GM19463 (cell line): ENCODE measurements around the gene RAMAC.
"Not testable (repeated sequence)": the region's sequence is repeated elsewhere in the genome, so short reads cannot be mapped to it uniquely, and the experiment has no call there.

ENCODE experiments used
- ATAC-seq: cut with Tn5 transposase; IDR thresholded peaks from one replicate; pipeline ENCODE4 v1.9.1; 2021; ENCODE audit warnings: mild to moderate bottlenecking, moderate library complexity; ENCODE audit not compliant: unreplicated experiment

Gene RAMAC

GRCh38 chr15:83012076-83012426 lies 26.0 kb downstream of the RAMAC start:
- ATAC-seq = no peak

GRCh38 chr15:83012636-83013035 lies 26.6 kb downstream of the RAMAC start:
- no peak for ATAC-seq

GRCh38 chr15:83014205-83014653 lies 28.2 kb downstream of the RAMAC start:
- ATAC-seq = no peak

GRCh38 chr15:83015361-83015760 lies 29.4 kb downstream of the RAMAC start:
- no peak for ATAC-seq

- no peak for ATAC-seq
Observed at GRCh38 chr15:83016906-83017305, 30.9 kb downstream of the RAMAC start.

GRCh38 chr15:83018436-83018835 lies 32.4 kb downstream of the RAMAC start:
- no peak for ATAC-seq

GRCh38 chr15:83030021-83030420 lies 44.0 kb downstream of the RAMAC start:
- ATAC-seq = no peak

- ATAC-seq = not testable (repeated sequence)
Observed at GRCh38 chr15:83031234-83031633, 45.2 kb downstream of the RAMAC start.

GRCh38 chr15:83036253-83036652 lies 50.2 kb downstream of the RAMAC start:
- no peak for ATAC-seq

GRCh38 chr15:83039206-83039605 lies 53.2 kb downstream of the RAMAC start:
- ATAC-seq = no peak
